DOHH2 (cell line): ENCODE data around the gene ARID3B.

ENCODE experiments used
- H3F3A ChIP-seq: fragments of 200-600 bp; sonication (generic), shearing (Covaris generic); 2 replicates; pipeline ENCODE4 v1.6.0; 2016; ENCODE audit warnings: antibody characterized with exemption, mild to moderate bottlenecking; ENCODE audit not compliant: control insufficient read depth, insufficient read depth
- H3K27ac ChIP-seq: fragments of 200-600 bp; sonication (generic); 2 replicates; pipeline ENCODE4 v1.5.1; 2014; ENCODE audit warnings: low read depth, mild to moderate bottlenecking, low read length, moderate library complexity
- H3K27me3 ChIP-seq: fragments of 200-600 bp; sonication (generic); 2 replicates; pipeline ENCODE4 v1.6.1; 2014; ENCODE audit warnings: mild to moderate bottlenecking, low read length, mixed read lengths; ENCODE audit not compliant: control insufficient read depth
- H3K36me3 ChIP-seq: fragments of 200-600 bp; sonication (generic); 2 replicates; pipeline ENCODE4 v1.6.1; 2014; ENCODE audit warnings: mild to moderate bottlenecking, low read length, moderate library complexity, mixed read lengths; ENCODE audit not compliant: control insufficient read depth
- H3K4me1 ChIP-seq: fragments of 200-600 bp; sonication (generic); 2 replicates; pipeline ENCODE4 v1.6.1; 2014; ENCODE audit warnings: mild to moderate bottlenecking, low read length, mixed read lengths; ENCODE audit not compliant: control insufficient read depth
- H3K4me2 ChIP-seq: fragments of 200-600 bp; sonication (generic); 2 replicates; pipeline ENCODE4 v1.6.0; 2014; ENCODE audit warnings: mild to moderate bottlenecking, low read length, moderate library complexity
- H3K4me3 ChIP-seq: fragments of 200-600 bp; sonication (generic); 2 replicates; pipeline ENCODE4 v1.5.1; 2014; ENCODE audit warnings: mild to moderate bottlenecking, low read length, mixed read lengths
- H3K79me2 ChIP-seq: fragments of 200-600 bp; sonication (generic); 2 replicates; pipeline ENCODE4 v1.6.1; 2014; ENCODE audit warnings: mild to moderate bottlenecking, low read length, mixed read lengths; ENCODE audit not compliant: control insufficient read depth
- H3K9me2 ChIP-seq: fragments of 200-600 bp; sonication (generic); replicated peaks from 2 replicates; pipeline ENCODE4 v1.6.1; 2014; ENCODE audit warnings: mild to moderate bottlenecking, low read length, mixed read lengths; ENCODE audit not compliant: control insufficient read depth
- H3K9me3 ChIP-seq: fragments of 200-600 bp; sonication (generic); 2 replicates; pipeline ENCODE4 v1.6.1; 2014; ENCODE audit warnings: antibody characterized with exemption, low read length, mixed read lengths; ENCODE audit not compliant: control insufficient read depth, insufficient read depth
- H4K20me1 ChIP-seq: fragments of 200-600 bp; sonication (generic); 2 replicates; pipeline ENCODE4 v1.6.0; 2014; ENCODE audit warnings: low read depth, mild to moderate bottlenecking, antibody characterized with exemption, low read length, moderate library complexity; ENCODE audit not compliant: control insufficient read depth, insufficient read depth
- EZH2phosphoT487 ChIP-seq: fragments of 200-600 bp; sonication (generic); IDR thresholded peaks from 2 replicates; pipeline ENCODE4 v1.6.1; 2017; ENCODE audit warnings: borderline replicate concordance, mild to moderate bottlenecking, antibody characterized with exemption, low read length, moderate library complexity, mixed read lengths
- TF ChIP-seq, protein P1 (sequence below): fragments of 200-600 bp; sonication (generic); IDR thresholded peaks from one replicate; pipeline ENCODE4 v1.5.1; 2014; ENCODE audit warnings: antibody characterized with exemption, mild to moderate bottlenecking, low read depth, low read length; ENCODE audit not compliant: poor library complexity, severe bottlenecking

The ARID3B gene

GRCh38 chr15:74609938-74610301, 68.9 kb downstream of the ARID3B start:
- no peaks in the 10 kb centered on the region for H3K36me3 ChIP-seq
- peaks cover 8% of the 10 kb centered on the region for H3K4me1 ChIP-seq
- H3F3A ChIP-seq: peaks cover 7% of the 10 kb centered on the region
- no peak overlapping the region for H3K4me2 ChIP-seq
- H3K27ac ChIP-seq: no peak overlapping the region
- no peak overlapping the region for H3K4me3 ChIP-seq
- H3K9me3 ChIP-seq: no peaks in the 10 kb centered on the region
- no peaks in the 10 kb centered on the region for H3K9me2 ChIP-seq
- H4K20me1 ChIP-seq: no peaks in the 10 kb centered on the region
- H3K79me2 ChIP-seq: 0 out of 2 replicates have a peak, but pooled peaks cover 2% of the 10 kb centered on the region
- TF ChIP-seq EZH2phosphoT487: no peak
- TF ChIP-seq, protein P1, sequence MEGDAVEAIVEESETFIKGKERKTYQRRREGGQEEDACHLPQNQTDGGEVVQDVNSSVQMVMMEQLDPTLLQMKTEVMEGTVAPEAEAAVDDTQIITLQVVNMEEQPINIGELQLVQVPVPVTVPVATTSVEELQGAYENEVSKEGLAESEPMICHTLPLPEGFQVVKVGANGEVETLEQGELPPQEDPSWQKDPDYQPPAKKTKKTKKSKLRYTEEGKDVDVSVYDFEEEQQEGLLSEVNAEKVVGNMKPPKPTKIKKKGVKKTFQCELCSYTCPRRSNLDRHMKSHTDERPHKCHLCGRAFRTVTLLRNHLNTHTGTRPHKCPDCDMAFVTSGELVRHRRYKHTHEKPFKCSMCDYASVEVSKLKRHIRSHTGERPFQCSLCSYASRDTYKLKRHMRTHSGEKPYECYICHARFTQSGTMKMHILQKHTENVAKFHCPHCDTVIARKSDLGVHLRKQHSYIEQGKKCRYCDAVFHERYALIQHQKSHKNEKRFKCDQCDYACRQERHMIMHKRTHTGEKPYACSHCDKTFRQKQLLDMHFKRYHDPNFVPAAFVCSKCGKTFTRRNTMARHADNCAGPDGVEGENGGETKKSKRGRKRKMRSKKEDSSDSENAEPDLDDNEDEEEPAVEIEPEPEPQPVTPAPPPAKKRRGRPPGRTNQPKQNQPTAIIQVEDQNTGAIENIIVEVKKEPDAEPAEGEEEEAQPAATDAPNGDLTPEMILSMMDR: no peak
- H3K27me3 ChIP-seq: peaks cover 10% of the 10 kb centered on the region; the same call in 1 of the 2 replicates

DNA sequence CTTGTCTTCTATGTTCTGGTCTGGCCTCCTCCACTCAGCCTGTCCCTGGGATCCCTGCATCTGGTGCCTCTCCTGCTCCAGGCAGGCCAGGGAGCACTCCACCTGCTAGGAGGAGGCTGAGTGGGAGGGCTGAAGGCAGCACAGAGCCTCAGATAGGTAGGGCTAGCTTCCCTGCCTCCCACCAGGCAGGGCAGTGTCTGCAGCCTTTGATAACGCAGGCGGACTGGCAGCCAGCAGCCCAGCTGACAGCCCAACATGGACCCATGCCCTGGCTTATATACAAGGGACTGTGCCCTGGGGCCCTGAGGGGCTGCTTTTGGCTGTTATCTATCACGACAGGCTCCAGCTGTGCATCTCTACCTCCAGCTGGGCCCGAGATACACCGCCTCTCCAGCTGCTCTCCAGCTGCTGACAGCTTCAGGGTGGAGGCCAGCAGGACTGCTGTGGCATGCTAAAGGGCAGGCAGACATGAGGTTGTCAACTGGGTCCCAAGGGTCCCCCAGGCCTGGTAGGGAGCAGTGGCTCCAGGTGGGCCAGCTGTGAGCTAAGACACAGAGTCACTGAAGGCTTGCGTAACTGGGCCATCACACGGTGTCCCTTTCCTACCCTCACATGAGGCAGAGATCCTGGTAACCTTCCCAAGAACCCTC, 69.4 kb downstream of the ARID3B start:
- Histone ChIP-seq H3K9me2 (no peaks in the 10 kb centered on the region), H3K27me3 (peaks cover 10% of the 10 kb centered on the region; the same call in 1 of the 2 replicates), H3K36me3 (no peaks in the 10 kb centered on the region), H3K9me3 (no peaks in the 10 kb centered on the region), H3K4me1 (peaks cover 9% of the 10 kb centered on the region), H3K4me2 (no peak overlapping the region), H3K27ac (no peak overlapping the region), H3K4me3 (no peak overlapping the region), H3F3A (peaks cover 10% of the 10 kb centered on the region), H4K20me1 (no peaks in the 10 kb centered on the region), H3K79me2 (peaks cover 5% of the 10 kb centered on the region; the same call in 1 of the 2 replicates)
- TF ChIP-seq, protein P1: no peak
- no peak for TF ChIP-seq EZH2phosphoT487

- H3K4me1 ChIP-seq: peaks cover 9% of the 10 kb centered on the region
- TF ChIP-seq, protein P1: no peak
- no peak for TF ChIP-seq EZH2phosphoT487
- H3K36me3 ChIP-seq: peaks cover 7% of the 10 kb centered on the region
- peaks cover 2% of the 10 kb centered on the region; the same call in 1 of the 2 replicates for H4K20me1 ChIP-seq
- H3K27ac ChIP-seq: no peak overlapping the region
- H3F3A ChIP-seq: peaks cover 10% of the 10 kb centered on the region
- no peak overlapping the region for H3K4me2 ChIP-seq
- no peaks in the 10 kb centered on the region for H3K9me2 ChIP-seq
- peaks cover 13% of the 10 kb centered on the region for H3K79me2 ChIP-seq
- H3K4me3 ChIP-seq: no peak overlapping the region
- H3K27me3 ChIP-seq: peaks cover 10% of the 10 kb centered on the region; the same call in 1 of the 2 replicates
- no peaks in the 10 kb centered on the region for H3K9me3 ChIP-seq
These were observed 70.3 kb downstream of the ARID3B start for GRCh38 chr15:74611341-74611740.
